ENCODE measurements around the gene KRTAP19-1.
"Not testable (repeated sequence)": the region's sequence is repeated elsewhere in the genome, so short reads cannot be mapped to it uniquely, and the experiment has no call there.

The KRTAP19-1 gene

DNA sequence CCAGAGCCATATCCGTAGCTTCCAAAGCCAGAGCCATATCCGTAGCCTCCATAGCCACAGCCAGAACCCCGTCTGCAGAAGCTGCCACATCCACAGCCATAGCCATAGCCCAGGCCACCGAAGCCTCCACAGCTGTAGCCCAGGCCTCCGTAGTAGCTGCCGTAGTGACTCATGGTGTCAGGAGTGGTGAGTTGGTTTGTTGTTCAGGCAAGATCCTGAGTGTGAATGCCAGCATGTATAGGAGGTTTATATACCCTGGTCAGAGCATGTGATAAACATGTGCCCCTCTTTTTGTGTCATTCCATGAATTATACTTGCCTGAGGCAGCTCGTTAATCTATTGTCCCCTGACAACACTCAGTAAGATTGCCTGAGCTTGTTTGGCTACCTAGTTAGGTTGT lies at the start of gene KRTAP19-1:
Gene KRTAP19-1 (minus strand): TSS at position 223 of the 400 bp plus-strand sequence. CDS start 50 bp downstream, at position 173.
- DNase-seq, result no peak

DNA sequence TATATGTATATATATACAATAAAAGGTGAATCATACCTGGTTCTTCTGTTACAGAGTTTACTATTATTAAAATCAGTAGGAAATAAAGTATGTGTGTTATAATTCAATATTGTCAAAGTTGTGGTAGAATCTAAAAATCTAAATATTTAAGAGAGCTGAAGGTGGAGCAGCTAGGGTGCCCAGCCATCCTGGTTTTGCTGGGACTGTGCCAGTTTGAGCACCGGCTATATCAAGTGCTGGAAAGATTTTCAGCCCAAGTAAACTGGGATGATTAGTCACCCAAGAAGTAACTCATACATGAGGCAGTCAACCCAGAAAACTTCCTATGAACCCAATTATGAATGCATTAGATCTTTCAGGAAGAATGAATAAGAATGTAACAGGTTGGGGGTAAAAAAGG lies 38.7 kb upstream of the KRTAP19-1 start:
- no peak for DNase-seq

DNA sequence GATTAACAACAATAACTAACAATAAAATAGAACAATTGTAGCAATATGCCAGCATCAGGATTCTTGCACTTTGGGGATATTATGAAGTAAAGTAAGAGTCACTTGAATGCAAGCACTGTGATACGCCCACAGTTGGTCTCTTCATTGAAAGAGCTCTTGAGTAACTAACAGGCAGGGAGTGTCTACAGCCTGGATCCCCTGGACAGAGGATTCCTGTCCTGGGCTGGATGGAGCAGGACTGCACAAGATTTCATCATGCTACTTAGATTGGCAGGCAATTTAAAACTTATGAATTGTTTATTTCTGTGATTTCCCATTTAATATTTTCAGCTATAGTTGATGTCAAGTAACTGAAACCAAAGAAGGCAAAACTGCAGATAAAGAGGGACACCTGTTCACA lies 35.5 kb upstream of the KRTAP19-1 start:
- no peak for DNase-seq

DNA sequence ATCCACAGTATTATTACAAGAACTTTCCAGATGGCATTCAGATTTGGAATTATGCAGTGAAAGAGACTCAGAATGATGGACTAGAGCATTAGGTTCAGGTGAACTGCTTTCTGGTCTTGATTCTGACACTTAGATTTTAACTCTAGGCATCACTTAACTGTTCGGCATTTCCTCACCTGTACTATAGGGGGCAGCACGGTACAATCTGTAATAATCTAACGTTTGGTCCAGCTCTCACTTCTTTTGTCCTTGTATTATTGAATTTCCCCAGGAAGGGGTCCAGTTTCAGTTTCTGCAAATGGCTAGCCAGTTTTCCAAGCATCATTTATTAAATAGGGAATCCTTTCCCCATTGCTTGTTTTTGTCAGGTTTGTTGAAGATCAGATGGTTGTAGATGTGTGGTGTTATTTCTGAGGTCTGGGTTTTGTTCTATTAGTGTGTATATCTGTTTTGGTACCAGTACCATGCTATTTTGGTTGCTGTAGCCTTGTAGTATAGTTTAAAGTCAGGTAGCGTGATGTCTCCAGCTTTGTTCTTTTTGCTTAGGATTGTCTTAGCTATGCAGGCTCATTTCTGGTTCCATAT lies 25.5 kb upstream of the KRTAP19-1 start:
- DNase-seq, result not testable (repeated sequence)

DNA sequence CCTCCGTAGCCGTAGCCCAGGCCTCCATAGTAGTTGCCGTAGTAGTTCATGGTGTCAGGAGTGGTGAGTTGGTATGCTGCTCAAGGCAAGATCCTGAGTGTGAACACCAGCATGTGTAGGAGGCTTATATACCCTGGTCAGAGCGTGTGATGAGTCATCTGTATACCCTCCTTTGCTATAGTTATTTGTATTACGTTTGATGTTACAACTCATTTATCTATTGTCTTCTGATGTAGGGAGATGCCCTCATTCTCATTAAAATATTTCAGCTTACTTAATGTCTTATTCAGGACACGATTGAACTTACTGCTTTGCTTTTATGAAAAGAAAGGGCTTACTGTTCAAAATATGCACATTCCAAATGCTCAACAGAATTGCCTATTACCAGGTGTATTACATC lies 21.9 kb upstream of the KRTAP19-1 start, which contains the start of gene KRTAP19-5:
Gene KRTAP19-5 (minus strand): TSS at position 101 of the 400 bp plus-strand sequence. CDS start 51 bp downstream, at position 50.
- DNase-seq, result no peak

DNA sequence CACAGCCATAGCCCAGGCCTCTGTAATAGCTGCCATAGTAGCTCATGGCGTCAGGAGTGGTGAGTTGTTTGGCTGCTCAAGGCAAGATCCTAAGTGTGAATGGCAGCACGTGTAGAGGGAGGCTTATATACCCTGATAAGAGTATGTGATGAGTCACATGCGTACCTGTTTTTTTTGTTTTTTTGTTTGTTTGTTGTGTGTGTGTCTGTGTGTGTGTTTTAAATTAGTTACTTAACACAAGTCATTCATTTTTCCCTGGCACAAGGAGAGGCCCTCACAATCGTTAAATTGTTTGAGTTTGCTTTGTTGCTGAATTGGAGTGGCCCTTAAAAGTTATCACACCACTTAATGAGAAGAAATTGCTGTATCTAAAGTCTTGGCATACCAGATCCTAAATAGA lies 16.9 kb upstream of the KRTAP19-1 start, which contains the start of gene KRTAP19-4:
Gene KRTAP19-4 (minus strand): TSS at position 101 of the 400 bp plus-strand sequence. CDS start 55 bp downstream, at position 46.
- no peak for DNase-seq

DNA sequence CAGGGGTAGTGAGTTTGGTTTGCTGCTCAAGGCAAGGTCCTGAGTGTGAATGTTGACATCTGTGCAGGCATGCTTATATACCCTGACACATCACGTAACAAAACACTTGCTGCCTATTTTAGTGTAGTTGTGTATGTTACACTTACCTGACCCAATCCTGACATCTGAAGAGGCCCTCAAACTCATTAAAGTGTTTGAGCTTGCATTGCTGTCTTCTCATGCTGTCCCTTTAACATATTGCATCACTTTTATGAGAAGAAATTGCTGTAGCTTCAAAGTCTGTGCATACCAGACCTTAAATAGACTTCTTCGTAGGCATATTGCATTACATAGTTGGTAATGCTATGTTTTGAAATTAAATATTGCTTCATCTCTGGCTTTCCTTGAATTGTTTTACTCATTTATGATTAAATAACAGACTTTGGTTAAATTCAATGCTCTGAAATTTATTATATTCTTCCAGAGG lies 11.8 kb upstream of the KRTAP19-1 start, which contains the start of gene KRTAP19-3:
Gene KRTAP19-3 (minus strand): TSS at position 51 of the 466 bp plus-strand sequence. CDS start 56 bp downstream, outside the sequence.
- DNase-seq, result no peak

DNA sequence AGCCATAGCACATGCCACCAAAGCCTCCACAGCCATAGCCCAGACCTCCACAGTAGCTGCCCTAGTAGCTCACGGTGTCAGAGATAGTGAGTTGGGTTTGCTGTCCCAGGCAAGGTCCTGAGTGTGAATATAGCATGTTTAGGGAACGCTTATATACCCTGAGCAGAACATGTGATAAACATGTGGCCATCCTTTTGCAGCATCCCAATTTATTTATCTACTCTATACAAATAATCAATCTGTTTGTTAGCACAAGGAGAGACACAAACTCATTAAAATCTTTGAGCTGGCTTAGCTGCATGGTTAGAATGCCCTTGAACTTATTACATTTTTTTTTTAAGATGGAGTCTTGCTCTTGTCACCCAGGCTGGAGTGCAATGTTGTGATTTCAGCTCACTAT lies 7.2 kb upstream of the KRTAP19-1 start, which contains the start of gene KRTAP19-2:
Gene KRTAP19-2 (minus strand): TSS at position 101 of the 400 bp plus-strand sequence. CDS start 88 bp downstream, at position 13.
- DNase-seq, result no peak

DNA sequence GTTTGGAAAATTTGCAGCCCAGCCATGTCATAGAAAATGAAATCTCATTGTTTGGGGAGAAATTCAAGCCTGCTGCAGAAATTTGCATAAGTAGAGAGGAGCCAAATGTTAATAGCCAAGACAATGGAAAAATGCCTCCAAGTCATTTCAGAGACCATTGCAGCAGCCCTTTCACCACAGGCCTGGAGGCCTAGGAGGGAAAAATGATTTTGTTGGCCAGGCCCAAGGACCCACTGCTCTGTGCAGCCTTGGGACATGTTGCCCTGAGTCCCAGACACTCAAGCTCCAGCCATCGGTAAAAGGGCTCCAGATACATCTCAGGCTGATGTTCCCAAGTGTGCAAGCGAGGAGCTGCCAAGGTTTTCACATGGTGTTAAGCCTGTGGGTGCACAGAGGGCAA lies 6.0 kb upstream of the KRTAP19-1 start:
- DNase-seq, result no peak

DNA sequence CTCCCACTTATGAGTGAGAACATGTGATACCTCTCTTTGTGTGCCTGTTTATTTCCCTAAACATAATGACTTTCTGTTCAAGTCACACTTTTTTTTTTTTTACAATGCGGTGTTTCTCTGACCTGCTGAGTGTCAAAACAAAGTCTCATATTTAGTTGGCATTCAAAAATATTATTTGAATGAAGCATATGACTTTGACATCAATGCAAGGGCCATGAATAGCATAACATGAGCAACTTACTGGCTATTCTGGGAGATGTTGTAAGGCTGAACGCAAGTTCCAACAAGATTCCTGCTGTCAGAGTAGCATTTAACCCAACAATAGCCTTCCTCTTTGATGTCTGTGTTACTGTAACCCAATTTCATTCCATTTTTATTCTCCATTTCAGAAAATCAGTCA lies 2.0 kb upstream of the KRTAP19-1 start:
- DNase-seq, result no peak

DNA sequence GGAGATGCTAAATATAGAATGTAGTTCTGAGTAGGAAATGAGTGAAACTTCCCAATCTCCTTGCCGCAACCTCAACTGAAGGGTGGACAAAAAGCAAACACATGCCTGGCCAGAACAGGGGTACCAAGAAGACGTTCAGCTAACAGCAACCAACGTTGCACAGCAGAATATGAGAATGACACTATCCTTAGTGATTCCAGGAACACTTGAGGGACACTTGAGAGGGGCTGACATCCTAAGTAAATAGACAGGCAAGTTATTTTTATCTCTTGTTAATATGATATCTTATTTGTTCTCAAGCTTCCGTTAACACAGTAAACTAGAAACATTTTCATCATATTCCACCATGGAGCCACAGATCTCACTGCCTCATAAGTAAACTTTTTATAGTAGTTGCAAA lies 908 bp downstream of the KRTAP19-1 start:
- DNase-seq, result no peak

DNA sequence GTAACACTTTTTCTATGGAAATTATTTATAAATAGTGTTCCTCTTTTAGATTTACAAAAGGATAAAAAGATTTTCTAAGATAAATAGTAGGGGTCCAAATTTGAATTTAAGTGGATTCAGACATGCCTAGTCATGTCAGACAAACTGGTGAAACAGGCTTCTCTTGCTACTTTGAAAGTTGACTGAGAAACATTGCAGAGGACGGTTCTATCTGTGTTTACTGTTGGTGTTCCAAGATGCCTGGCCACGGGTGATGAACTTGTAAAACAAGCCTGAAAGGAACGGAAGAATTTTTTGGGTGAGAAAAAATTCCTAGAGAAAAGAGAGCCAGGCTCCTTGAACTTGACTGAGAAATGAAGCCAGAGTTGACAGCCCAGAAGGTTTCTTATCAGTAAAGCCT lies 2.2 kb downstream of the KRTAP19-1 start:
- no peak for DNase-seq

DNA sequence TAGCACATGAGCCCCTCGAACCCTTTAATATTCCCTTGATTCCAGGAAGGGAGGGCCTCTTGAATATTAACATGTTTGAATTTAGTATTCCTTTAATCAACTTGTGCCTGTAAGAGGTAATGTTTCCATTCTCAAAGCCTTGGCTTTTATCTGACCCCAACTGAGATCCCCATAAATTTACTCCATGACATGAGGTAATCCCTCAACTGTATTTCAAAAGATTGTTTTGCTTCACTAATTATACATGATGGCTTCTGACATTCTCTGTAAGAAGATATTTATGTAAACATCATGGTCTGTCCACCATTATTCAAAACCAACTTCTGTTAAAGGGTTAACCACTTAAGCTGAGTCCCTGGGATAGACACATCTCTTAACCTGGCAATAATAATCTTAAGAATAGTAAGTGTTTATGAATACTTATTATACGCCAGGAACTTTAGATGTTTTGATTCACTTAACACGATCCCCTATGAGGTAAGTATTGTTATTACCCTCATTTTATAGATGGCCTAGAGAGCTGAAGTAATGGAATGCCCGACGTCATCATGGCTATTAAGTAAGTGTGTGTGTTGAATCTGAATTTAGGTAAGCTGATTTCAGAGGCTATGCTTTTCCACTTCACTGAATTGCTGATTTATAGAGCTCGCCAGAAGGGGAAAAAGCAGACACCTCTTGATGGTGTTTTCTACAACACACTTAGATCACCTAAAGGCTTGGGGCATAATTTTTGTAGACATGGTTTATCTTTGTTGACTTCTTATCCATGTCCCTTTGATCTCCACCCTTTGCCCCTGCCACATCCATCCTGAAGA lies 11.1 kb downstream of the KRTAP19-1 start:
- no peak for DNase-seq

DNA sequence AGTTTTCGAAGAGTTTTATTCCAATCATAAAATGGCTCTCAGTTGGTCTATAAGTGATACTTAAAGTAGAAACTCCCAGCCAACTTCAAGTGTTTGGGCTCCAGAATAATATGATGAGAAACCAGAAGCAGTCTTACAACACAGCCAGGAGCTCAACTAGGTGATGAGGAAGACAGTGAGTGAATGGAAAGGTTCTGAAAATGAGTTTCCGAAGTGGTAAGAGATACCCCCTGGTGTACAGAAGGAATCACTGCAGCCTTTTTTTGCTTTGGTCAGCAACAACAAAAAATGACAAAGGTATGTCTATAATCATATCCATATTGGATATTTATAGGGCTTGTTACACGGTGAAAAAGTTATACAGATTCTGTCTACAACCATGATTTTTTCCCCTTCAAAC lies 16.5 kb downstream of the KRTAP19-1 start:
- no peak for DNase-seq

DNA sequence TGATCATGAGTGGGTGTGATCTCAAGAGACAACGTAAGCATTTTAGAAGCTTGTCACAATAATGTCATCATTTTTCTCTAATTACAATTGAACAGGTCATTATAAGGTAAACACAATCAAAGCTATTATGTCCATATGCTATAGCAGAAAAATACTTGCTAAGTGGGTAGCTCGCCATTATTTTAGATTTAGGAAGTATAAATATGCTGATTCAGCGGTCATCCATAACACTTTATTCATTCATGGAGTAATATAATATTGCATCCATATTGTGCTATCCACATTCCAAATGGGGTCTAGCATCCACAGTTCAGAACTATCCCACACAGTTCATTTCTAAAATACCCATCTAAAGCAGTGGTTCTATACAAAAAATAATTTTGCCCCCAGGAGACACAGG lies 31.7 kb downstream of the KRTAP19-1 start:
- no peak for DNase-seq

DNA sequence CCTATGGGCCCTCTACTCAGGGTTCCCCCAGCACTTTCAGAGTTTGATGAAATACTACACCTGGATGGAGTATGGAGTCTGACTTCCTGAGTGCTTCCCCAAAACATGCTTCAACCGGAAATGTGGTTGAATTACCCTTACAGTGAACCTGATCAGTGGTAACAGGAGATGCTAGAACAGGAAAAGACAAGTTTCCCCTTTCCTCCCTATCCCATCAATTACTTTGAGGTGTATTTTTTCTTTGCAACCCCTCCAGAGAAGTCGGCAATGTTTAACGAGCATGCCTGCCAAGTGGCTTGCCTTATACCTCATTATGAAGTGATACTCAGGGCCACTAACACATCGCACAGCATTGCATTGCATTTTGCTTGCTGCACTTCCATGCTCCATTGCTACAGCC lies 33.1 kb downstream of the KRTAP19-1 start:
- DNase-seq, result no peak

DNA sequence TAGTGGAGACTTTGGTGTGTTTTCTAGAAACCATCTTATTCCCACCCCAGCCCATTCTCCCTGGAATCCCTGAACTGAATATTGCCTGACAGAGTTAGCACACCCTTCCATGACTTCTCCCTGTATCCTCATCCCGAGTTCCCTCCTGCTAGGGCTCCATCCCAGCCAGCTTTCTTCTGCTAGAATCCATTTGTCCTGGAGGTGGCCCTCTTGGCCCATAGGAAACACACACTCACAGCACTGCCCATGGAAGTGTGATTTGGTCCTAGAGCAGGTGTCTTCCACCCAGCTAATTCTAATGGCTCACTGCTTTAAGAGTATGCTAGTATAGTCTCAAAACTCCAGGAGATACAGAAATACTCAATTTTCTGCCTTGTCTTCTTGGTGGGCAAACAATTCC lies 36.0 kb downstream of the KRTAP19-1 start:
- DNase-seq, result no peak

DNA sequence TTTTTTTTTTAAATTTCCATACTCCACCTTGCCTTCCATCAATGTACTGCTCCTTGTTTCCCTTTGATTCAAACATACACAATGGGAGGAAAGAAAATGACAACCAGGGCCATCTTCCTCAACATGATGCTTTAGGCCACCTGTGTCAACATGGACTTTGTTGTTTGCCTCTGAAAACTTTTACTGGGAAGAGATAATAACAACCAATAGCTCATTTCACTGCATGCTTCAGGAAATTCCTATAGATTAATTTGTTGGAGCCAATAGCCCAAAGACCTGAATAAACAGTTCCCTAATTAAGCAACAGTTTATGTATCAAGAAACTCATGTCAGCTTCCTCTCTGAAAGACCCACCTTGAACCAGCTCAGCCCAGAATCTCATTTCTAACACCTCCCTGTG lies 36.9 kb downstream of the KRTAP19-1 start:
- DNase-seq, result no peak

DNA sequence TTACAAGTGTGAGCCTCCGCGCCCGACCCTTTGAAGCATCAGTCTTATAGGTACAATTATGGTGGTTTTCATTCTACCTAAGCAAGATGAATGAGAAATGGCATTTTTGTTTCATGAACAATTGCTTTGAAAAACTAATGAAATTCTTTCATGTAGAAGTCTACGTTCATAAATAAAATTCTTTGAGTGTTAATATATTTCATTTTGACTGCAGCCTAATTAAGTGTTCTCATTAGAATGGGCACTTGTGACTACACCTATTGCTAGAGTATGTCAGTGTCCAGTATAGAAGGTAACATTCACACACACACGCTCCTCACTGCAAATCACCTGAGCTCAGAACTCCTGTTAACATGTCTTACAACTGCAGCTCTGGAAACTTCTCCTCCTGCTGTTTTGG lies 40.2 kb downstream of the KRTAP19-1 start, which contains the start of gene KRTAP15-1:
Gene KRTAP15-1 (plus strand): TSS at position 301 of the 400 bp plus-strand sequence. CDS start 53 bp downstream, at position 354.
- DNase-seq, result no peak

DNA sequence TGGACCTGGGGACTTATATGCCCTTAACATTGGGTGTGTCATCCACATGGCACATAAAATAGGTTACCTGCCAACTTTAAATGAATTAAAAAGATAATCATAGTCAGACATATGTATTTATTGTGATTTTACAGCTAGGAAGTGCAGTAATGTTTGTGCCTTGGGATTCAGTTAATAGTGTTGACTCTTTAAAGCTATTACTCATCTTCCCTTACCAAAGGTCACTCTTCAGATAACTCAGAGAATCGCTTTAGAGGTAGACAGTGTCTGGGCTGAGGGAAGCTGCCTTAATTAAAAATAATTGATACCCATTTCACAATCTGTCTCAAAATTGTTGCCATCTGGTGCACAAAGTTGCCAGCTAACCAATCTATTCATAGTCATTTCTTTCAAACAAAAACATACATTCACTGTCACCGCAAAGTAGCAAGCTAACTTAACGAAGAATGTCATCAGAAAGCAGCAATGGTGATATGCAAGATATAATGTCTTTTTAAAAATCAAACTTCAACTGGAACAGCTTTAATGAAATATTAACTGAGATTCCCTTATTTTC lies 43.1 kb downstream of the KRTAP19-1 start:
- DNase-seq, result no peak

DNA sequence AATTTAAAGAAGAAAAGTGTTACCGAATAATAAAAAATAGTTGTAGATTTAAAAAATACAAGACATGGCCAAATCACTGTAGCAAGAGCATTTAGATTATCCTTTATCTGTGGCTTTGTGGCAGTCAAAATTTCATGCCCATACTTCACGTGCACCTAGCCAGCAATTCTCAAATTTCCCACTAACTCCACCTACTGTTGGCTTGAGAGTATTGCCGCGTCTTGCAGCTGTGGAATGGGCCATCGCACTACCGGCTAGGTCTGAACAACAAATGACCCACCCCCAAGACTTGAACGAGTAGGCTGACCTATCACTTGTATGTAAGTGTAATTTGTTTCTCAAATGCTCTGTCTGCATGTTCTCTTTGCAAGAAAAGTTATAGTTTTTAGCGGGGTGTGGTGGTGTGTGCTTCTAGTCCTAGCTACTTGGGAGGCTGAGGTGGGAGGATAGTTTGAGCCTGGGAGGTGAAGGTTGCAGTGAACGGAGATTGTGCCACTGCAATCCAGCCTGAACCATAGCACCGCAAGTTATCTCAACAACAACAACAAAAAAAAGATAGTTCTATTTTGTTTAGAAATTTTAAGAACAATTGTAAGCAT lies 46.0 kb downstream of the KRTAP19-1 start:
- DNase-seq, result peak; percentile 16

DNA sequence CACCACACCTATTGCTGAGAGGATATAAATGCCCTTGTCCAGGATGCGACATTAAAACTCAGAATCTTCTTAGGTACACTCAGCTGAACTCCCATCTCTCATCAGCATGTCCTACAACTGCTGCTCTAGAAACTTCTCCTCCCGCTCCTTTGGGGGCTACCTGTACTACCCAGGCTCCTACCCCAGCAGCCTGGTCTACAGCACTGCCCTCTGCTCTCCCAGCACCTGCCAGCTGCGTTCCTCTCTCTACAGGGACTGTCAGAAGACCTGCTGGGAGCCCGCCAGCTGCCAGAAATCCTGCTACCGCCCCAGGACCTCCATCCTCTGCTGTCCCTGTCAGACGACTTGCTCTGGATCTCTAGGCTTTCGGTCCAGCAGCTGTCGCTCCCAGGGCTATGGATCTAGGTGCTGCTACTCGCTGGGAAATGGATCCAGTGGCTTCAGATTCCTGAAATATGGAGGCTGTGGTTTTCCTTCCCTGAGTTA lies 50.0 kb downstream of the KRTAP19-1 start, which contains the start of gene KRTAP13-4:
Gene KRTAP13-4 (plus strand): TSS at position 51 of the 486 bp plus-strand sequence. CDS start 56 bp downstream, at position 107.
- DNase-seq, result no peak

All from NCI-H2171 (cell line).